Measurements from ENCODE around the gene CUL4A. TPM values are rescaled to one million over a fixed set of nuclear protein-coding genes. Genes with fewer than 3 reads are reported as not detected.

CUL4A gene
- total and polyA plus RNA-seq, 2 donors (not counting 1 experiment from before 2014, with no cell fraction given), result 107 to 126 TPM

DNA sequence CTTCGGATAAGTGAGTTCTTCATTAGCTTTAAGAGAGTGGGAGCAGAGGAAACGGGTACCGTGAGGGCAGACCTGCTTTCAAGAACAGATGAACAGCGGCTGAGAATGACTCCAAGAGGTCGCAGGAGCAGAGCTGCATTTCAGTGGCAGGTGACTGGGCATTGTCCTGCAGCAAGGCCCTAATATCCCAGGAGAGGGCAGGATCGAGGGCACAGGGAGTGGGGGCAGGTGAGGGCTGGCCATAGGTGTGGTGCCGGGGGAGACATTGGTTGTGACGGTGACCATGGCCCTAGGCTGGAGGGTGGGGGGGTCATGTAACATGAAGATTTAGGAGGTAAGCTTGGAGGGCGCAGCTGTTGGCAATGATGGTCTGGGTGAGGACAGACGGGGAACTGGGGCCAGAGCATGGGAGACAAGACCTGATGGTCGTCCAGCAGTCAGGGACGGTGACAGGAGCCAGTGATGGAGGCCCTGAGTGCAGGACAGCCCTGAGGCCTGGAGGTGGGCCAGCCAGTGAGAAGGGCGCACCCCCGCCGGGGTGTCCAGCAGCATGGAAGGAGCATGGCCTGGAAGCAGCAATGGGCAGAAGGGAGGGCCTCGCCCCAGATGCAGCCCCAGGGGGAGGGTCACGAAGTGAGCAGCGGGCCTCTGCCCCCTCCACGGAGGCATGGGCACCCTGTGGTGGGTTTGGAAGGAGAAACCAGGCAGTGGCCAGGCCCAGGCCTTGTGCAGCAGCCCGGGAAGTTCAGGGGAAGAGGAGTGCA, 58.4 kb downstream of the CUL4A start:
- no peak overlapping the region for H2AFZ ChIP-seq (ENCODE audit: low read length)
- no peaks in the 10 kb centered on the region for H4K20me1 ChIP-seq (ENCODE audit: control insufficient read depth, extremely low read depth, insufficient read depth, low read length)
- DNase-seq (ENCODE audit: low read depth in 2 of 2), result no peak
- H3K9me3 ChIP-seq (ENCODE audit: control insufficient read depth, insufficient read depth, low read depth, low read length), result no peaks in the 10 kb centered on the region
- no peaks in the 10 kb centered on the region for H3K79me2 ChIP-seq (ENCODE audit: control insufficient read depth, insufficient read depth, low read length)
- H3K4me1 ChIP-seq (ENCODE audit: control insufficient read depth, extremely low read depth, insufficient read depth, low read length), result no peaks in the 10 kb centered on the region
- no peak overlapping the region for H3K9ac ChIP-seq (ENCODE audit: insufficient read depth, low read length)
- H3K27ac ChIP-seq (ENCODE audit: insufficient read depth, low read length), result no peak overlapping the region
- H3K4me2 ChIP-seq (ENCODE audit: extremely low read depth, insufficient read depth, low read length), result no peak overlapping the region
- peaks cover 4% of the 10 kb centered on the region for H3K36me3 ChIP-seq (ENCODE audit: control insufficient read depth, insufficient read depth, low read length)
- no peak overlapping the region for H3K4me3 ChIP-seq (replicated peaks in 1 of 4; ENCODE audit: control extremely low read depth in 1 of 4, insufficient read depth in 1 of 4, low read depth in 3 of 4, low read length in 4 of 4)
- TF ChIP-seq EZH2 (IDR thresholded peaks at IDR 0.05; ENCODE audit: low read length, missing control alignments), result no peak
- TF ChIP-seq, protein P1, sequence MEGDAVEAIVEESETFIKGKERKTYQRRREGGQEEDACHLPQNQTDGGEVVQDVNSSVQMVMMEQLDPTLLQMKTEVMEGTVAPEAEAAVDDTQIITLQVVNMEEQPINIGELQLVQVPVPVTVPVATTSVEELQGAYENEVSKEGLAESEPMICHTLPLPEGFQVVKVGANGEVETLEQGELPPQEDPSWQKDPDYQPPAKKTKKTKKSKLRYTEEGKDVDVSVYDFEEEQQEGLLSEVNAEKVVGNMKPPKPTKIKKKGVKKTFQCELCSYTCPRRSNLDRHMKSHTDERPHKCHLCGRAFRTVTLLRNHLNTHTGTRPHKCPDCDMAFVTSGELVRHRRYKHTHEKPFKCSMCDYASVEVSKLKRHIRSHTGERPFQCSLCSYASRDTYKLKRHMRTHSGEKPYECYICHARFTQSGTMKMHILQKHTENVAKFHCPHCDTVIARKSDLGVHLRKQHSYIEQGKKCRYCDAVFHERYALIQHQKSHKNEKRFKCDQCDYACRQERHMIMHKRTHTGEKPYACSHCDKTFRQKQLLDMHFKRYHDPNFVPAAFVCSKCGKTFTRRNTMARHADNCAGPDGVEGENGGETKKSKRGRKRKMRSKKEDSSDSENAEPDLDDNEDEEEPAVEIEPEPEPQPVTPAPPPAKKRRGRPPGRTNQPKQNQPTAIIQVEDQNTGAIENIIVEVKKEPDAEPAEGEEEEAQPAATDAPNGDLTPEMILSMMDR (conservative IDR thresholded peaks at IDR 0.05 in 1 of 2, IDR thresholded peaks at IDR 0.05 in 1 of 2; ENCODE audit: low read depth in 1 of 2, low read length in 2 of 2), result no peak
- no peaks in the 10 kb centered on the region for H3K27me3 ChIP-seq (ENCODE audit: control insufficient read depth, insufficient read depth, low read length)

- H3K4me3 ChIP-seq (replicated peaks in 1 of 4; ENCODE audit: control extremely low read depth in 1 of 4, insufficient read depth in 1 of 4, low read depth in 3 of 4, low read length in 4 of 4), result no peak overlapping the region
Measured at GRCh38 chr13:113272031-113272430, 62.6 kb downstream of the CUL4A start.

DNA sequence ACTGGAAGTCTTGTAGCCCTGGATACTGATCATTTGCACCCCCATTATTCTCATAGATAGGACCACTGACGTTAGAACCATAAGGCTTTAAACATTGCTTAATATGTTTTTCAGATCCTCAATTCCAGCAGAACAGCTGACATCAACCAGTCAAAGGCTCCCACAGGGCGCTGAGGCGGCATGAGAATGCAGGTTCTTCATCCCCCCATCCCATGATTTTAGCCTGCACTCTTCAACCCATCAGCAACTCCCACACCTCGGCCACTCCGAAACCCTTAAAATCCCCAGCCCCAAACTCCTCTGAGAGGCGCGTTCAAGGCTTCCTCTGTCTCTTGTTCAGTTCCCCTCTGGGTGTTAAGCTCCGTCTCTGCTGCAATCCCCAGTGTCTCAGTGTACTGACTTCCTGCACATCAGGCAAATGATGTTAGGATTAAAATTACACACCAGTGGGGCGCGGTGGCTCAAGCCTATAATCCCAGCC, 63.3 kb downstream of the CUL4A start:
- Histone ChIP-seq H3K9ac (ENCODE audit: insufficient read depth, low read length) (no peak overlapping the region), H3K79me2 (ENCODE audit: control insufficient read depth, insufficient read depth, low read length) (no peaks in the 10 kb centered on the region), H3K27ac (ENCODE audit: insufficient read depth, low read length) (no peak overlapping the region), H2AFZ (ENCODE audit: low read length) (no peak overlapping the region), H3K4me2 (ENCODE audit: extremely low read depth, insufficient read depth, low read length) (no peak overlapping the region), H3K9me3 (ENCODE audit: control insufficient read depth, insufficient read depth, low read depth, low read length) (no peaks in the 10 kb centered on the region), H4K20me1 (ENCODE audit: control insufficient read depth, extremely low read depth, insufficient read depth, low read length) (no peaks in the 10 kb centered on the region), H3K4me1 (ENCODE audit: control insufficient read depth, extremely low read depth, insufficient read depth, low read length) (no peaks in the 10 kb centered on the region), H3K27me3 (ENCODE audit: control insufficient read depth, insufficient read depth, low read length) (no peaks in the 10 kb centered on the region), H3K4me3 (replicated peaks in 1 of 4; ENCODE audit: control extremely low read depth in 1 of 4, insufficient read depth in 1 of 4, low read depth in 3 of 4, low read length in 4 of 4) (no peak overlapping the region), H3K36me3 (ENCODE audit: control insufficient read depth, insufficient read depth, low read length) (no peaks in the 10 kb centered on the region)
- TF ChIP-seq, protein P1 (conservative IDR thresholded peaks at IDR 0.05 in 1 of 2, IDR thresholded peaks at IDR 0.05 in 1 of 2; ENCODE audit: low read depth in 1 of 2, low read length in 2 of 2), result no peak
- no peak for TF ChIP-seq EZH2 (IDR thresholded peaks at IDR 0.05; ENCODE audit: low read length, missing control alignments)
- DNase-seq (ENCODE audit: low read depth in 2 of 2), result peak in 1 of 2 donors; percentile 31

More at GRCh38 chr13:113272031-113272430, 62.6 kb downstream of the CUL4A start:
- no peak overlapping the region for H2AFZ ChIP-seq (ENCODE audit: low read length)
- H3K36me3 ChIP-seq (ENCODE audit: control insufficient read depth, insufficient read depth, low read length), result no peaks in the 10 kb centered on the region
- H3K9ac ChIP-seq (ENCODE audit: insufficient read depth, low read length), result no peak overlapping the region
- H3K9me3 ChIP-seq (ENCODE audit: control insufficient read depth, insufficient read depth, low read depth, low read length), result no peaks in the 10 kb centered on the region
- no peak overlapping the region for H3K4me2 ChIP-seq (ENCODE audit: extremely low read depth, insufficient read depth, low read length)
- H3K79me2 ChIP-seq (ENCODE audit: control insufficient read depth, insufficient read depth, low read length), result no peaks in the 10 kb centered on the region
- DNase-seq (ENCODE audit: low read depth in 2 of 2), result no peak
- H4K20me1 ChIP-seq (ENCODE audit: control insufficient read depth, extremely low read depth, insufficient read depth, low read length), result no peaks in the 10 kb centered on the region
- no peaks in the 10 kb centered on the region for H3K27me3 ChIP-seq (ENCODE audit: control insufficient read depth, insufficient read depth, low read length)
- TF ChIP-seq EZH2 (IDR thresholded peaks at IDR 0.05; ENCODE audit: low read length, missing control alignments), result no peak
- TF ChIP-seq, protein P1 (conservative IDR thresholded peaks at IDR 0.05 in 1 of 2, IDR thresholded peaks at IDR 0.05 in 1 of 2; ENCODE audit: low read depth in 1 of 2, low read length in 2 of 2), result no peak
- H3K4me1 ChIP-seq (ENCODE audit: control insufficient read depth, extremely low read depth, insufficient read depth, low read length), result no peaks in the 10 kb centered on the region
- H3K27ac ChIP-seq (ENCODE audit: insufficient read depth, low read length), result no peak overlapping the region

Measured in fibroblast of lung (primary cell).